Activated B cell treated with CpG ODN at 0.5 μM for 24 hours (primary cell): ENCODE data around the gene FECH. TPM values are rescaled to one million over a fixed set of nuclear protein-coding genes. Genes with fewer than 3 reads are reported as not detected.

ENCODE experiments used
- ATAC-seq: fragments of 200-7000 bp; cut with Tn5 transposase; one replicate; pipeline ENCODE4 v1.10.0; 2021; ENCODE audit warnings: low read depth, mild to moderate bottlenecking, moderate library complexity
- CTCF ChIA-PET: fragments of 350-600 bp; sonication (Branson Sonifier 250); formaldehyde crosslinking; loops from one replicate; lab custom pipeline; 2021; ENCODE audit warnings: antibody characterized with exemption; lab: Charles Lee
- POLR2A ChIA-PET: fragments of 350-600 bp; sonication (Branson Sonifier 250); formaldehyde crosslinking; loops from one replicate; lab custom pipeline; 2021; ENCODE audit warnings: antibody characterized with exemption; lab: Charles Lee
- DNase-seq: peaks from one replicate; pipeline ENCODE4 v3.0.0; 2022
- H3K27ac Mint-ChIP-seq: one replicate; pipeline ENCODE4 v1.8.0; 2020; ENCODE audit warnings: mixed read lengths
- H3K27me3 Mint-ChIP-seq: one replicate; pipeline ENCODE4 v1.8.0; 2021; ENCODE audit warnings: mixed read lengths
- H3K36me3 Mint-ChIP-seq: one replicate; pipeline ENCODE4 v1.8.0; 2021; ENCODE audit warnings: low read depth, mixed read lengths
- H3K4me1 Mint-ChIP-seq: one replicate; pipeline ENCODE4 v1.8.0; 2021; ENCODE audit warnings: mixed read lengths
- H3K4me3 Mint-ChIP-seq: one replicate; pipeline ENCODE4 v1.8.0; 2020; ENCODE audit warnings: mild to moderate bottlenecking, mixed read lengths
- H3K9me3 Mint-ChIP-seq: one replicate; pipeline ENCODE4 v1.8.0; 2020; ENCODE audit warnings: mixed read lengths
- CTCF ChIP-seq: fragments of 200-600 bp; IDR thresholded peaks from one replicate; pipeline ENCODE4 v1.8.0; 2022; ENCODE audit warnings: antibody characterized with exemption, mild to moderate bottlenecking
- intact Hi-C: fragments of 100-400 bp; cut with micrococcal nuclease; formaldehyde crosslinking; loops from one replicate; pipeline ENCODE4 v1.15.1; 2024
- total RNA-seq: library from RNA; stranded (reverse); gene quantifications from 2 replicates; pipeline ENCODE4 v1.2.3, GENCODE V29; 2022

Gene FECH
- total RNA-seq, 1 donor from 2014 or later, result 9.2 TPM

- peaks cover 9% of the 10 kb centered on the region for H3K27me3 Mint-ChIP-seq
- no peaks in the 10 kb centered on the region for H3K9me3 Mint-ChIP-seq
- ATAC-seq, result no peak
- intact Hi-C loops, result no loop called here
- TF ChIP-seq CTCF, result no peak
- POLR2A ChIA-PET, result no interaction called here
- DNase-seq, result no peak
- H3K4me1 Mint-ChIP-seq, result no peaks in the 10 kb centered on the region
- H3K4me3 Mint-ChIP-seq, result no peak overlapping the region
- CTCF ChIA-PET, result no interaction called here
- no peak overlapping the region for H3K27ac Mint-ChIP-seq
- H3K36me3 Mint-ChIP-seq, result no peaks in the 10 kb centered on the region
These were observed 52.5 kb downstream of the FECH start for GRCh38 chr18:57533868-57534510.

GRCh38 chr18:57533006-57533867, 53.3 kb downstream of the FECH start:
- no peak for ATAC-seq
- ChIA-PET POLR2A (no interaction called here), CTCF (no interaction called here)

DNA sequence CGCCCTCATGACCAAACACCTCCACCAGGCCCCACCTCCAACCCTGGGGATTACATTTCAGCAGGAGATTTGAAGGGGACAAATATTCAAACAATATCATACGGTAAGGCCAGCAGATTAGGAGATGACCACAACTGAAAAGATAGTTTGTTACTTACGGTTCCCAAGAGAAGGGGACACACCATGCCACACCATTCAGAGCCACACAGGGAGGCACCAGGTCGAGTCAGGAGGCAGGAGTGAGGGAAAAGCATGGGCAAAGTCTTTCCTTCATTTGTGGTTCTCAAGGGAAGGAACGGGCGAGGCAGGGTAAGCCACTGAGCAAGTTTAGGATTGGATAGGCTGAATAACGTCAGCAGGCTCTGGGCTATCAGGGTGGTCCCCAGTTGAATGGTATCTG, 57.4 kb downstream of the FECH start:
- POLR2A ChIA-PET, result no interaction called here
- TF ChIP-seq CTCF, result no peak
- Mint-ChIP-seq H3K9me3 (peaks cover 2% of the 10 kb centered on the region), H3K36me3 (no peaks in the 10 kb centered on the region), H3K4me1 (no peaks in the 10 kb centered on the region), H3K27me3 (peaks cover 12% of the 10 kb centered on the region), H3K27ac (no peak overlapping the region), H3K4me3 (no peak overlapping the region)
- ATAC-seq (no peak), DNase-seq (no peak)
- CTCF ChIA-PET, result no interaction called here
- intact Hi-C loops, result no loop called here

More at GRCh38 chr18:57533006-57533867, 53.3 kb downstream of the FECH start:
- H3K36me3 Mint-ChIP-seq, result no peaks in the 10 kb centered on the region
- intact Hi-C loops, result no loop called here
- H3K9me3 Mint-ChIP-seq, result no peaks in the 10 kb centered on the region
- no peaks in the 10 kb centered on the region for H3K4me1 Mint-ChIP-seq
- no peak for DNase-seq
- no peak overlapping the region for H3K27ac Mint-ChIP-seq
- no peak for TF ChIP-seq CTCF
- peaks cover 10% of the 10 kb centered on the region for H3K27me3 Mint-ChIP-seq
- no peak overlapping the region for H3K4me3 Mint-ChIP-seq

DNA sequence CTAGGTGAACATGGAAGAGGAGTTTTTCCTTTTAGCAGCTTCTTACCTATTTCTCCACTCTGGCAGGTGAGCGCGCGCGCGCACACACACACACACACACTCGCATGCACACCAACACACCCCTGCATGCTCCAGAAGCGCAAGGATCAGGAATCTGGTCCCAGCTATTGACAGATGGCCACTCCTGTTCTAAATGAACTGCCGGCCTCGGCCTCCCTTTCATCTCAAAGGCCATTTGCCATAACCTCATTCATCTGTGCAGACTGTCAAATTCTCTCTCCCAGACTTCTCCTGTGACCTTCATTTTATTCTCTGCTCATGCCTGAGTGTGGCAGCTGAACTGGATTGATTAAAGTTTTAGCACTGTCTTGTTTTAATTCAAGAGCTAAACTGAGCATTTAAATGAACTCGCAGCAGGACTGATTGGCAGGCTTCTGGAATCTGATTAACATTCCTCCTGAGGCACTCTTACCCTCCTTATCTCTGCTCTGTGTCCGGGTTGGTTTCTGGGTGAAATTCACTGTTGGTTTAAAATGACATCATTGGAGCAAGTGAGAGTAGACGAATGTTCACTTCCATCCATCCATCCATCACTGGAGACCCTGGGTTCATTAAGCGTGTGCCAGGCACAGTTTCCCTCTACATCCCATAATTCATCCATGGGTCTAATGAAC, 58.8 kb downstream of the FECH start:
- peaks cover 7% of the 10 kb centered on the region for H3K4me1 Mint-ChIP-seq
- no peak overlapping the region for H3K27ac Mint-ChIP-seq
- DNase-seq (no peak), ATAC-seq (no peak)
- no peak overlapping the region for H3K4me3 Mint-ChIP-seq
- TF ChIP-seq CTCF, result no peak
- ChIA-PET POLR2A (no interaction called here), CTCF (no interaction called here)
- peaks cover 2% of the 10 kb centered on the region for H3K9me3 Mint-ChIP-seq
- H3K27me3 Mint-ChIP-seq, result peaks cover 12% of the 10 kb centered on the region
- intact Hi-C loops, result no loop called here
- no peaks in the 10 kb centered on the region for H3K36me3 Mint-ChIP-seq
